ENCODE results near the gene ME3. TPM values are rescaled to one million over a fixed set of nuclear protein-coding genes. Genes with fewer than 3 reads are reported as not detected.

ME3 gene
- polyA plus RNA-seq: 1 to 10 TPM in 2 of 3 donors, not detected in 1; 1.3 to 3.7 TPM

DNA sequence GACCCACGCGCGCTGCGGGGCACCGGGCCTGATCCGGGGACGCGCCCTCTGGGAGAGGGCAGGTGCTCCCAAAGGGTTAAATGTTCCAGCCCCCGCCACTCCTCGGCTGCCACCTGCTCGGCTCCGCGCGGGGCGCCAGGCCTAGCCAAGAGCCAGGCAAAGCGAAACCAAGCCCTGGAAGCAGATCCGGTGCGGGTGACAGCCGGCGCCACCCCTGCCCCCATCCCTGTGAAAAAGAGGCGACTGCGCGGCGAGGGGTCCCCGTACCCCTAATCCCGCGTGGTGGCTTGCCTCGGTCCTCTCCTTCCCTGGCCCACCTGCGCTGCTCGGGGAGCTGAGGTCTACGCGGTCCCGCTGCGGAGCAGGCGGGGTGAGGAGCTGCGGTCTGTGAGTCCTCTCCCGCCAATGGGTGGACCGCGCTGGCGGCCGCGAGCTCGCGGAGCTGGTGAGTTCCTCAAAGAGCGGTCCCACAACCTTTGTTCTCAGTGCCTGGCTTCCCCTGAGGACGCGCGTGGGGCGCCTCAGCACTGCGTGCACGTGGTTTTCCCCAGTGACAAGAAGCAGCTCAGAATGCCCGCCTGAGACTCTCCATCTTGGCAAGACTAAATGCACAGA, at the start of gene ME3:
ME3 (minus strand) TSS at position 610 of the 615 bp plus-strand sequence.
- Mint-ChIP-seq H3K4me3 (peak within 1 kb of the TSS; percentile 84 to 90 (median 86)), H3K27ac (peak within 1 kb of the TSS in 4 of 6 donors; percentile 39 to 71 (median 60)), H3K4me1 (peaks cover 10 to 14% of the 10 kb centered on the region in 2 donors), H3K9me3 (no peaks in the 10 kb centered on the region), H3K27me3 (ENCODE audit: low read depth in 3 of 3) (peaks cover 0 to 7% (median 0%) of the 10 kb centered on the region in 3 donors), H3K36me3 (peaks cover 0 to 6% (median 5%) of the 10 kb centered on the region in 3 donors)
- DNase-seq: peak; percentile 58 to 70 (median 68)

DNA sequence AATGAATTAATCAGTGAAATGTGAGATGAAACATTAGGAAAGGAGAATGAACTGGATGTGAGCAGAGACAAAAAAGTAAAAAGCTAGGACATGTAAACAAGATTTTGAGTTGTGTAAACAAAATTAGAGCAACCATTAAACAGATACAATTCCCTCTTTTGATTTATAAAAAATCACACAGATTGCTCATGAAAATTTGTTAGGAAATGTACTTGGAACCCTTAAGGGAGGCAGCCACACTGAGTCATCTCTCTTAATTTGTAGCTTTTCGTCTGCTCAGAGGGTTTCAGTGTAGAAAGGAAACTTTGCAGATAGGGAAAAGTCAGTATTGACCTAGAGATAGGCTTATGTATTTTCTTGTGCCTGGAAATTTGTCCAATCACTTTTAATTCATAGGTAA, 49.6 kb upstream of the ME3 start:
- Mint-ChIP-seq H3K27ac (no peak overlapping the region), H3K4me3 (no peak overlapping the region), H3K4me1 (no peaks in the 10 kb centered on the region), H3K9me3 (peaks cover 2 to 27% (median 12%) of the 10 kb centered on the region in 6 donors), H3K36me3 (peaks cover 0 to 20% (median 5%) of the 10 kb centered on the region in 3 donors), H3K27me3 (ENCODE audit: low read depth in 3 of 3) (peaks cover 2 to 9% (median 8%) of the 10 kb centered on the region in 3 donors)
- no peak for DNase-seq

DNA sequence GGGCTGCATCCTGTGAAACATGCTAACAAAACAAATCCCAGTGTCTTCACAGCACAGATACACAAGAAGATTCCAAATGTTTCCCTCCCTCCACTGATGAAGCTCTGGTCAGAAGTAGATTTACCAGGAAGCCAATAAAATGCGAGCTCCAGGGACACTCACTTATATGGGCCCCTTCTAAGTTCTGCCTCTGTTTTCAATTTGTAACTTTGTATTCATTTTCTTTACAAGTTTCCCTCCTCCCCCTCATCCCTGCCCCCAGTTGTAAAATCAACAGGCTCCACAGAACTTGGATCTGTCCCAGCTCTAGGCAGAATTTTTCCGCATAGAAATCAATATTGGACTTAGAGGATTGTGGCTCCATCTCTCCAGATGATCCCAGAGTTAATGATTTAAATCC, 48.1 kb upstream of the ME3 start:
- H3K27ac Mint-ChIP-seq: no peak overlapping the region
- H3K27me3 Mint-ChIP-seq (ENCODE audit: low read depth in 3 of 3): peaks cover 2 to 9% (median 8%) of the 10 kb centered on the region in 3 donors
- no peak for DNase-seq
- H3K36me3 Mint-ChIP-seq: peaks cover 0 to 20% (median 5%) of the 10 kb centered on the region in 3 donors
- no peaks in the 10 kb centered on the region for H3K4me1 Mint-ChIP-seq
- H3K4me3 Mint-ChIP-seq: no peak overlapping the region
- peaks cover 2 to 27% (median 12%) of the 10 kb centered on the region in 6 donors for H3K9me3 Mint-ChIP-seq

DNA sequence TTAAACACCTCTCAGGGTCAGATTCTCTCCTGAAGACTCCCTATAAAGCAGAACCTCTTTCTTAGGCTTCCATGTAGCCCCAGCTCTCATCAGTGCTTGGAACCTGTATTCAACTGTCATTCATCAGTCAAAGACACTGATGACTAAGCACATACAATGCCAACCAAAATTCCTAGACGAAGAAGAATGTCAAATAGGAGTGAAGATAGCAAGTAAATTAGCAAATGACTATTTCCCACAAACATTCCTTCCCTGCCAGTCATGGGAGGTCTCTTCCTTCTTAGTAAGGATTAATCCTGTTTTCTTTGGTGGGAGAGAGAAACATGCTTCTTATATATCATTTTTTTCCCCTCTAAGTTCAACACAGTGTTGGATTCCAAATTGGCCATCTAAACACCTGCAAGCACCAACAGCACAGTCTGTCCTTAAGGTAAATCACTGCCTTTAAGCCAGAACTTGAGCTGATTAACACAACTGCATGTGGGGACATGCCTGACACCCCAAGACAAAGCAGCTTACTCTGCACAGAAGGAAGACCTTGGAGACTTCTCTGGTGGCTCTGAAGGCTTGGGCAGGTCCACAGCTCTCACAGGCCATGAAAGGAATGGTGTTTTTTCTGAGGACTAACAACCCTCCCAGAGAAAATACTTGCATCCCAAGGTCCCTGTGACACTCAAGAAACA, 47.5 kb upstream of the ME3 start:
- Mint-ChIP-seq H3K27ac (no peak overlapping the region), H3K27me3 (ENCODE audit: low read depth in 3 of 3) (peaks cover 2 to 9% (median 8%) of the 10 kb centered on the region in 3 donors)

DNA sequence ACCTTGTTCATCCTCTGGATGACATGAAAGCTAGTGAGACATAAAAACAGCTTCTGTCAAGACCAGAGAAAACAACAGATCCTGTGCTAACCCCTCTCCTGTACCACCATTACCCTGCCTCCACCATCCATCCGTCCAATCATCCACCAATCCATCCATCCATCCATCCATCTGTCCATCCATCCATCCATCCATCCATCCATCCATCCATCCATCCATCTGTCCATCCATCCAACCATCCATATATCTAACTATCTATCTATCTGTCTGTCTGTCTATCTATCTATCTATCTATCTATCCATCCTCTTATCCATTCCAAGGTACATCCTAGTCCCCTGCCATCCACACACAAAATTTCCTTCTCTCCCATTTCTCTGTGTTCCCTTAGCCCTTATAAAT, 46.6 kb upstream of the ME3 start:
- Mint-ChIP-seq H3K27me3 (ENCODE audit: low read depth in 3 of 3) (peaks cover 2 to 11% (median 8%) of the 10 kb centered on the region in 3 donors), H3K4me1 (peaks cover 0 to 8% of the 10 kb centered on the region in 2 donors), H3K27ac (no peak overlapping the region), H3K4me3 (no peak overlapping the region), H3K36me3 (peaks cover 0 to 24% (median 5%) of the 10 kb centered on the region in 3 donors), H3K9me3 (peaks cover 2 to 26% (median 12%) of the 10 kb centered on the region in 6 donors)
- DNase-seq: no peak

More for the DNA sequence above, 47.5 kb upstream of the ME3 start:
- Mint-ChIP-seq H3K4me1 (no peaks in the 10 kb centered on the region), H3K36me3 (peaks cover 0 to 20% (median 5%) of the 10 kb centered on the region in 3 donors), H3K9me3 (peaks cover 2 to 27% (median 12%) of the 10 kb centered on the region in 6 donors), H3K4me3 (no peak overlapping the region)
- no peak for DNase-seq

DNA sequence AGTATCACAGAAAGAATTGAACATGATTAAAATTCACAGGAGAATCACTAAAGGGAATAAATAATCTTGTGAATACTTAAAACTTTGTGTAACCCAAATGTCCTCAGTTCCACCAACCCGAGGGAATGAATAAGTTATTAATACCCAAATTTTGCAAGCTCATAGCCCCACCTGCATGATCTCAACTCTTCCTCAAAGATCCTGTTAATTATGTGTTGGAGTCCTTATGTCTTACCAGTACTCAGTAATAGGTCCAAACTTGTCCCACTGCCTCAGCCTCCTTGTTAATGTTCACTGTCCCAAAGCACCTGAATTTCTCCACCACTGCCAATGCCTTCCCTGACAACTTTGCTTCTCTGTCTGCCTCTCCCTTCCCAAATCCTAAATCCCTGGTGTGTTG, 46.1 kb upstream of the ME3 start:
- peaks cover 2 to 11% (median 8%) of the 10 kb centered on the region in 3 donors for H3K27me3 Mint-ChIP-seq (ENCODE audit: low read depth in 3 of 3)
- H3K9me3 Mint-ChIP-seq: peaks cover 2 to 25% (median 12%) of the 10 kb centered on the region in 6 donors
- no peak overlapping the region for H3K4me3 Mint-ChIP-seq
- H3K36me3 Mint-ChIP-seq: peaks cover 0 to 24% (median 5%) of the 10 kb centered on the region in 3 donors
- H3K4me1 Mint-ChIP-seq: peaks cover 0 to 10% of the 10 kb centered on the region in 2 donors
- DNase-seq: no peak
- no peak overlapping the region for H3K27ac Mint-ChIP-seq

DNA sequence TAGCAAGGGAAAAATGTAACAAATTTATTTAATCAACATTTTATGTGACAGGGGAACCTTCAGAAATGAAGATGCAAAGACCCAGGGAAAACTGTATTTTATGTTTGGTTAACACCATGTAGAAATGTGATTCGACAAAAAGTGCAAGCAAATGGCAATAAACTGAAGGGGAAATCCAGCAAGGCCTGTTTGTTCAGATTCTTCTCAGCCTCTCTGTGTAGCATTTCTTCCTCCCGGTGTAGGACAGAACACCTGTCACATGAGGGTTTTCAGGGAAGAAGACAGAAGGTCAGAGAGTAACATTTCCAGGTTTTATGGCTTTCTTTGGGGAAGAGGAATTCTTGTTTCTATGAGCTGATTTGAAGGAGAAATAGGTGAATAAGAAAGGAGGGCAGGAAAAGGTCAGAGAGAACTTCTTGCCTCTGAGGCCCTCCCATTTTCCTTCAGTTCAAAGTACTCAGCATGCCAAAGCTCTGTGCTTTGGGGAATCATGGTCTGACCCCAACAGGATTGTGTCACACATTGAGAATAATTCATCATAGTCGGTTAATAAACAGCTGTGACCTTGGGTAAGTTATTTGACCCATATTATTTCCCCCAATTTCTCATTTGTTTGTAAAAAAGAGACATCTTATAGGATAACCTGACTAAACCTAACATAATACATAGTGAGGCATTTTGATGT, 45.5 kb upstream of the ME3 start:
- Mint-ChIP-seq H3K27me3 (ENCODE audit: low read depth in 3 of 3) (peaks cover 2 to 11% (median 8%) of the 10 kb centered on the region in 3 donors), H3K36me3 (peaks cover 0 to 20% (median 5%) of the 10 kb centered on the region in 3 donors), H3K27ac (no peak overlapping the region), H3K4me1 (peaks cover 0 to 10% of the 10 kb centered on the region in 2 donors), H3K4me3 (no peak overlapping the region), H3K9me3 (peaks cover 2 to 19% (median 10%) of the 10 kb centered on the region in 6 donors)
- no peak for DNase-seq

DNA sequence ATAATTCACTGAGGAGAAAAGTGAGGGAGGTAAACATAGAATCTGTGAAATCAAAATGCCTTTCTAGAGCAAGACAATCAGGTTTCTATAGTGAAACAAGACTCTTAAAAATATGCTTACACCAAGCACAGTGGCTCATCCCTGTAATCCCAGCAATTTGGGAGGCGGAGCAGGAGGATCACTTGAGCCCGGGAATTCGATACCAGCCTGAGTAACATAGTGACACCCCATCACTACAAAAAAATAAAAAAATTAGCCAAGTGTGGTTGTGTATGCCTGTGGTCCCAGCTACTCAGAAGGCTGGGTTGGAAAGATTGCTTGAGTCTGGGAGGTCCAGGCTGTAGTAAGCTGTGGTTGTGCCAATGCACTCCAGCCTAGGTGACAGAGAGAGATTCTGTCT, 43.2 kb upstream of the ME3 start:
- Mint-ChIP-seq H3K4me1 (peaks cover 0 to 10% of the 10 kb centered on the region in 2 donors), H3K36me3 (peaks cover 0 to 11% (median 0%) of the 10 kb centered on the region in 3 donors), H3K27ac (no peak overlapping the region), H3K9me3 (no peaks in the 10 kb centered on the region), H3K4me3 (no peak overlapping the region), H3K27me3 (ENCODE audit: low read depth in 3 of 3) (peaks cover 2 to 7% (median 4%) of the 10 kb centered on the region in 3 donors)
- no peak for DNase-seq

DNA sequence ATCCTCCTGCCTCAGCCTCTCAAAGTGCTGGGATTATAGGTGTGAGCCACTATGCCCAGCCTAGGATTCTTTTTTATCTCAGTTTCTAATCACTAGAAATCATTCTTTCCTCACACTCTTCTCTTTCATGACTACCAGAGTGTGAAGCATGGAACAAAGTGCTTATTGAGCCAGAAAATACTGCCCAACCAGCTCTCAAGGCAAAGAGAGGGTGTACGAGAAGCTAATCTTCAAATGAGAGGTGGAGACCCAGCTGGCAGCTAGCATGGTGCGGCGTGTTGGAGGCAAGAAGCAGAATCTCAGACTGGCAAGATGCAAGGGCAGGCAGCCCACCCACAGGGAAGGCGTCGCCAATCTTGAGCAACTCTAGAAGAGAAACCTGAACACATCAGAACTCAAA, 41.1 kb upstream of the ME3 start:
- H3K4me1 Mint-ChIP-seq: peaks cover 0 to 10% of the 10 kb centered on the region in 2 donors
- H3K4me3 Mint-ChIP-seq: no peak overlapping the region

DNA sequence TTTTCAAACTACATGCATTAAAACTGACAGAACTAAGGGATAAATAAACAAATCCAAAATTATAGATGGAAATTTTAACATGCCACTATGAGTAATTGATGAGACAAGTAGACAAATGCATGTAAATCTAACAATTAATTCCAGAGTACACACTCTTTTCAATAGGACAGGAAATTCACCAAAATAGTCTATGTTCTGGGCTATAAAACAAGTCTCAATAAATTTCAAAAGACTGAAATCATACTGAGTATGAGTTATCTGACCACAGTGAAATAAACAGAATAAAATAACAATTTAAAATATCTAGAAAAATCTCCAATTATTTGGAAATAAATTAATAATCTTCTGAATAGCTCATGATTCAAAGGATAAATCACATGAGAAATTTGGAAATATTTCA, 38.5 kb upstream of the ME3 start:
- Mint-ChIP-seq H3K36me3 (peaks cover 4 to 11% (median 5%) of the 10 kb centered on the region in 3 donors), H3K27ac (no peak overlapping the region), H3K4me1 (peaks cover 0 to 10% of the 10 kb centered on the region in 2 donors), H3K4me3 (no peak overlapping the region), H3K9me3 (peaks cover 0 to 7% (median under 1%) of the 10 kb centered on the region in 6 donors), H3K27me3 (ENCODE audit: low read depth in 3 of 3) (peaks cover 0 to 19% (median 4%) of the 10 kb centered on the region in 3 donors)
- no peak for DNase-seq

More for the DNA sequence above, 41.1 kb upstream of the ME3 start:
- Mint-ChIP-seq H3K27ac (no peak overlapping the region), H3K27me3 (ENCODE audit: low read depth in 3 of 3) (peaks cover 0 to 9% (median 4%) of the 10 kb centered on the region in 3 donors), H3K36me3 (peaks cover 4 to 11% (median 5%) of the 10 kb centered on the region in 3 donors), H3K9me3 (peaks cover 0 to 7% (median 0%) of the 10 kb centered on the region in 6 donors)
- DNase-seq: no peak

DNA sequence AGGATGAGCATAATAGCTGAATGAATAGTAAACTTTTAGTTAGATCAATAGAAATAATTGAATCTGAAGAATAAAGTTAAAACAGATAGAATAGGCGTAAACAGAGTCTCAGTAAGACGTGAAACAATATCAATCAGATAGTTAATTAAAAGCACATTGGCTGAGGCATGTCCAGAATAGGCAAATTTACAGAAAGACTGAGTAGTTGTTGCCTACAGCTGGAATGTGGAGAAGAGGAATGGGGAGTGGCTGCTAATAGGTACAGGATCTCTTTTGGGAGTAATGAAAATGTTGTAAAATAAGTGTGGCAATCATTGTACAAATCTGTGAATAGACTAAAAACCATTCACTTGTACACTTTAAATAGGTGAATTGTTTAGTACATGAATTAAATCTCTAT, 36.3 kb upstream of the ME3 start:
- Mint-ChIP-seq H3K9me3 (peaks cover 0 to 7% (median 2%) of the 10 kb centered on the region in 6 donors), H3K36me3 (peaks cover 4 to 6% (median 5%) of the 10 kb centered on the region in 3 donors), H3K4me3 (no peak overlapping the region), H3K27ac (no peak overlapping the region), H3K27me3 (ENCODE audit: low read depth in 3 of 3) (peaks cover 2 to 20% (median 6%) of the 10 kb centered on the region in 3 donors), H3K4me1 (no peaks in the 10 kb centered on the region)
- DNase-seq: no peak

DNA sequence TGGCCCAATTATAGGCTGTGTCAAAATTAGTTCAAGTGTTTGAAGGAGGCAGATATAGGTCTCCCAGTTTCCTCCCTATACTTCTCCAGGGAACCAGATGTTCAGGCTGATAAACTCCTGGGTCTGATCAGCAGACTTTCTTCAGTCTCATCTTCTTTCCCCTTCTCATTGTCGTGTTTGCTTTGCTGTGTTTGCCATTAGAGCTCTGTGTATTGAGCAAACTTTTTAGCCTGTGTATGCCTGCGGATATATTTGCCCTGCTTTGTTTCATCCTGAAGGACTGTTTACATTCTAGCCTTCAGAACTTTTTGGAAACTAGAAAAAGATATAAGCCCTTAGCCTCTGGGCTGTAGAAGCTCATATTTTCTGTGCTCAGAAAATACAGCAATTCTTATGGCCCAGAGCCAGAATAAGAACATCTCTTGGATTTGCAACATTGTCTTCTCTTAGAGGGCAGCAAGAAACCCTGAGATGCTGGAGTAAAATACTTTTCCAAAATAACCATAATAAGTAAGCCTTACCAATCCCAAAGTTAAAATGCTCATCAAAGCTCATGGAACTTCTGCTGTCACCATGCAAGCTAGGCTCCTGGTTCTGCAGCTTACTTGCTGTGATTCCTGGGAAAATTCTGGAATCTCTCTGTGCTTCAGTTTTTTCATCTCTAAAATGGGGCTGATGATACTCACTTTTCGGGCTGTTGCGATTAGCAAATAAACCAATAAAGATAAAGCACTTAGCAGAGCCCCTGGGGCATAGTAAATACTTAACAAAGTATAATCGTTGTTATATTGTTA, 34.1 kb upstream of the ME3 start:
- Mint-ChIP-seq H3K9me3 (peaks cover 0 to 7% (median 2%) of the 10 kb centered on the region in 6 donors), H3K4me1 (no peaks in the 10 kb centered on the region), H3K4me3 (no peak overlapping the region), H3K27ac (no peak overlapping the region), H3K36me3 (peaks cover 4 to 6% (median 5%) of the 10 kb centered on the region in 3 donors), H3K27me3 (ENCODE audit: low read depth in 3 of 3) (peaks cover 2 to 20% (median 6%) of the 10 kb centered on the region in 3 donors)
- no peak for DNase-seq

DNA sequence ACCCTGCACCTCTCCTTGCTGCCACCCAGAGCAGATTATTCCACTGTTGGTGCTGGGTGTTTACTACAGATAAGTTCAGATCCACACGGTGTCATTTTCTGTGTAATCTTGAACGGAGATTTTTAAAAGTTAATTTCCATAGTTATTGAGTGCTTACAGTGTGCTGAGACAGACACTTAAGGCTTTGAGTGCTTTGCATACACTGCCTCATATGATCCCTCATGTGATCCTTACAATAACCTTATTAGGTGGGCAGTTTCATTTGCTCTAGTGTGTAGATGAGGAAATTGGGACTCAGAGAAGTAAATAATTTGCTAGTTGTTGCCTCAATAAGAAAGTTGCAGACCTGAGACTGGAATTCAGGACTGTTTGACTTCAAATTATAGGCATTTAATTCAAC, 32.3 kb upstream of the ME3 start:
- peaks cover 0 to 4% (median under 1%) of the 10 kb centered on the region in 6 donors for H3K9me3 Mint-ChIP-seq
- H3K4me3 Mint-ChIP-seq: no peak overlapping the region
- DNase-seq: no peak
- H3K27ac Mint-ChIP-seq: no peak overlapping the region
- peaks cover 2 to 17% (median 2%) of the 10 kb centered on the region in 3 donors for H3K27me3 Mint-ChIP-seq (ENCODE audit: low read depth in 3 of 3)
- no peaks in the 10 kb centered on the region for H3K36me3 Mint-ChIP-seq
- no peaks in the 10 kb centered on the region for H3K4me1 Mint-ChIP-seq
